Urinary bladder (tissue), 4 donors: ENCODE measurements around the gene DGCR2. TPM values are rescaled to one million over a fixed set of nuclear protein-coding genes. Genes with fewer than 3 reads are reported as not detected.
"Not testable (repeated sequence)": the region's sequence is repeated elsewhere in the genome, so short reads cannot be mapped to it uniquely, and the experiment has no call there.

Source experiments
- DNase-seq: peaks from one replicate; pipeline ENCODE4 v3.0.0-alpha.2; 2015; ENCODE audit errors: extremely low spot score
- H3K27ac ChIP-seq: one replicate; pipeline ENCODE4 v1.5.1; 2013; ENCODE audit warnings: low read depth, mild to moderate bottlenecking, moderate library complexity
- H3K36me3 ChIP-seq: one replicate; pipeline ENCODE4 v1.6.1; 2013; ENCODE audit warnings: mild to moderate bottlenecking, moderate library complexity; ENCODE audit not compliant: insufficient read depth
- H3K4me1 ChIP-seq: one replicate; pipeline ENCODE4 v1.6.1; 2013; ENCODE audit warnings: mild to moderate bottlenecking, moderate library complexity; ENCODE audit not compliant: insufficient read depth
- H3K4me3 ChIP-seq: one replicate; pipeline ENCODE4 v1.5.1; 2013; ENCODE audit warnings: low read depth, low read length
- WGBS: extraction: QIAGEN DNeasy Blood & Tissue Kit; methylation state at CpG from one replicate; pipeline ENCODE4 v1.1.7; 2013; 5-methylcytosine and 5-hydroxymethylcytosine counted together
- polyA plus RNA-seq: library from polyadenylated mRNA; stranded (reverse); fragments of 200-250 nt; gene quantifications from one replicate; pipeline ENCODE4 v1.2.3, GENCODE V29; 2013
- total RNA-seq: library from RNA; depleted of rRNA; stranded (reverse); fragments of >200 nt; gene quantifications from one replicate; pipeline ENCODE4 v1.2.3, GENCODE V29; 2014
- donor health status: healthy with polysubstance abuse.
- donor health status: healthy.

Gene DGCR2
- total and polyA plus RNA-seq, 2 donors: 41.4 to 61.0 TPM

DNA sequence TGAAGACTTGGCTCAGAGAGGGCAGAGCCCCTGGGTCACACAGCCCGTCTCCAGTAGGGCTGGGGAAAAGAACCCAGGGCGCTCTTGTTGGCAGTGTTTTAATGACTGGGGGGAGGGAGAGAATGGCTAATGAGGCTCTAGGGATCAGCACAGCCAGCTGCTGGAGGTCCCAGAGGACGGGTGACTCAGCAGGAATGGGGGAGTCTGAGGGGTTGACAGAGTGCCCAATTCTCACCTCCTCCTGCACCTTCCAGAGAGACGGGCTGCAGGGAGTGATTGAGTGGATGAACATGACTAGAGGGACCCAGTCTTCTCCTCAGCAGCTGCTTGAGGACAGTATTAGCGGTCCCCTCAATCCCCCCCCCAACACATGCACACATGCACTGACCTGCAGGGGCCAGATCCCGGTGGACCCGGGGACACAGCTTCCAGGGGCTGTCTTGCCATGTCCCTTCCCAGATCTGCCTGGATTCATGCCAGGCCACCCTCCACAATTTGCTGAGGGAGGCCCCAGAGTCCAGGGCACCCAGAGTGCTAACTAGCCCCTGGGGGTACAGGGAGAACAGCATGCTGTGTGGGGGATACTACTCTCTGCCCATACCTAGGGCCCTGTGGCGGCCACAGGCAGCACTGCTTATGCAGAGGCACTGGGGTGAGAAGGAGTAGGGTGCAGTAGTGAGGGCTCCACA, 94.7 kb downstream of the DGCR2 start:
- H3K4me1 ChIP-seq, H3K36me3 ChIP-seq, DNase-seq, H3K4me3 ChIP-seq, H3K27ac ChIP-seq: not testable (repeated sequence)
- WGBS: 53% methylated on average over 8 of the region's 8 CpGs

DNA sequence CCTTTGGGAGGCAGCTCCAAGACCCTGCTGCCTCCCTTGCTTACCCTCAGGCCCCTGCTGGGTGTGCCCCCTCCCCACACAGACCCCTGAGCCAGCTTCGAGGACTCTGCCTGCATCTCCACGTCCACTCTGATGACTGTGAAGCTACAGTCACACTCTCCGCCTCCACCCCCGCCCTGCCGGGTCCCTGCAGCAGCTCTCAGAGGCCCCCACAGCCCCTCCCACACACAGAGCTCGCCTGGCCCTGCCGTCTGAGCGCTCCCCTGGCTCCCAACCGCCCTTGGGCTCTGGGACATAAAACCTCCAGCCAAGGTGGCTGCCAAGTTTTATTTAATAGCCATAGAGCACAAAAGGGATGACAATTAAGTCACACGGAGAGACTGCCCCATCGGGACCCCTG, 96.1 kb downstream of the DGCR2 start:
- not testable (repeated sequence) for H3K36me3 ChIP-seq, H3K4me1 ChIP-seq, H3K27ac ChIP-seq, H3K4me3 ChIP-seq, DNase-seq
- WGBS: 25% methylated on average over 4 of the region's 11 CpGs

DNA sequence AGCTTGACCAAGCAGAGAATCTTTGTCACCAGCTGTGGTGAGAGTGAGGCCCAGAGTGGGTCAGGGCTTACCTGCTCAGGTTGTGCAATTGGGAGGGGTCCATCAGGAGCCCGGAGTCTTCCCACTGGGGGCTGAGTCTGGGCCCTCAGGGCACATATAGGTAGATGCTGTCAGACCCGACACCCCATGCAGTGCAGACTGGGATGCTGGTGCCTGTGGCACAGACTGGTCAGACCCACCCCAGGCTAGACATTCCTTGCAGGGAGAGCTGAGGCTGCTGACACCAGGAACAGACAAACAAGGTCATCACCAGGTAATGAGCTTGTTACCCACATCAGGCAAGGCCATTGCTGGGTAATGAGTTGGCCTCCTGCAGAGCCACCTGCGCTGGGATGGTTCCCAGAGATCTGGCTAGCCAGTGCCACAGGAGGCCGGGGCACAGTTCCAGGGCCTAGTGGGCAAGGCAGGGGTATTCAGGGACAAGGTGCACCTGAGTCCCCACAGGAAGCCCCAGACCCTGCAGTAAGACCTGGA, 97.2 kb downstream of the DGCR2 start:
- H3K4me1 ChIP-seq, H3K36me3 ChIP-seq, H3K27ac ChIP-seq, DNase-seq, H3K4me3 ChIP-seq: not testable (repeated sequence)
- WGBS: 92% methylated on average over 4 of the region's 4 CpGs

DNA sequence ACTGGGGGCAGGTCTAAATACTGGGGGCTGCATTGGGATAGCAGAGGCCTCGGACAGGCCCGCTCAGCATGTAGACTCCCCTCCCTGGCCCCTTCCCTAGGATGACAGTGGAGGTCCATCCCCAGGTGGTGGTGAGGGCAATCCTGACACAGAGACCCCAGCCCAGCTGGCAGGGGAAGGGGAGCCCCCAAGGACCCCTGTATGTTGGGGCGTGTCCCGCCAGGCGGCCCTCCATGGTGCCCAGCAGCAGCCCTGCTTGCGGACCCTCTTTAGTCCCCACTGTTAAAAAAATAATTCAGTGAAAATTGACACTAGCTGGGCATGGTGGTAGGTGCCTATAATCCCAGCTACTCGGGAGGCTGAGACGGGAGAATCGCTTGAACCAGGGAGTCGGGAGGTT, 98.3 kb downstream of the DGCR2 start:
- H3K27ac ChIP-seq, H3K4me1 ChIP-seq, H3K4me3 ChIP-seq, DNase-seq, H3K36me3 ChIP-seq: not testable (repeated sequence)
- WGBS: 78% methylated on average over 9 of the region's 10 CpGs

DNA sequence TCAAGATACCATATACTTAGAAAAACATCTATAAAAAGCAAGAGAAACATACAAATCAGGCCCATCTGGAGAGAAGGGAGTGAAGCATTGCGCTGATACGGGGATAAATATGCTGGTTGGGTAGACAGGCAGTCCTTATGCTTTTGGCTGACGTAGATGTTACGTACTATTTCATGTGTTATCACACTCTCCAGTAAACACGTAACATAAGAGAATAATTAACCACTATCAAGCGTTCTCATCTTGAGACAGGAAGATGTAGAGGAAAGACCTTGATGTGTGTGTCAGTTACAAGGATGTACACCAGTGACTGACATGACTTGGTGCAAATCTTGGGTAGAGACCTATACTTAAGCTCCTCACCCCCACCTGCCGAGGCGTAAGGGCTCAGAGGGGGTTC, 99.5 kb downstream of the DGCR2 start:
- DNase-seq: no peak
- no peak overlapping the region for H3K4me3 ChIP-seq
- H3K36me3 ChIP-seq: no peaks in the 10 kb centered on the region
- 58% methylated on average over 8 of the region's 8 CpGs for WGBS
- no peak overlapping the region for H3K27ac ChIP-seq
- no peaks in the 10 kb centered on the region for H3K4me1 ChIP-seq

DNA sequence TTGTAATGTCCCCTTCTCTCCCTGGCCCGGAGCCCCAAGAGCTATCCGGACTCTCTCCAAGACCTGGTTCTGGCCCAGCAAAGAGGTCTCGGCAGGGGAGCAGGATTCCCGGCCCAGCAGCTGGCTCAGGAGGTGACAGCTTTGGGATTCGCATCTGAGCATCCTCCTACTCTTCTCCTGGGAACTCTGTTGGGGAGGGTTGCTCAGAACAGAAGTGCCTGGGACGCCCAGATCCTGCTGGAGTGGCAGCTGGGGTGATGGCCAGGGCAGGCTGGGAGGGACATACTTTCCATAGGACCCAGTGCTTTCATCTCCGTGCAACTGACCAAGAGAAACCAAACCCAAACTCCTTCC, 102.6 kb downstream of the DGCR2 start:
- DNase-seq: no peak
- Histone ChIP-seq H3K4me3 (no peak overlapping the region), H3K36me3 (no peaks in the 10 kb centered on the region), H3K4me1 (no peaks in the 10 kb centered on the region), H3K27ac (no peak overlapping the region)
- 60% methylated on average over 7 of the region's 7 CpGs for WGBS

DNA sequence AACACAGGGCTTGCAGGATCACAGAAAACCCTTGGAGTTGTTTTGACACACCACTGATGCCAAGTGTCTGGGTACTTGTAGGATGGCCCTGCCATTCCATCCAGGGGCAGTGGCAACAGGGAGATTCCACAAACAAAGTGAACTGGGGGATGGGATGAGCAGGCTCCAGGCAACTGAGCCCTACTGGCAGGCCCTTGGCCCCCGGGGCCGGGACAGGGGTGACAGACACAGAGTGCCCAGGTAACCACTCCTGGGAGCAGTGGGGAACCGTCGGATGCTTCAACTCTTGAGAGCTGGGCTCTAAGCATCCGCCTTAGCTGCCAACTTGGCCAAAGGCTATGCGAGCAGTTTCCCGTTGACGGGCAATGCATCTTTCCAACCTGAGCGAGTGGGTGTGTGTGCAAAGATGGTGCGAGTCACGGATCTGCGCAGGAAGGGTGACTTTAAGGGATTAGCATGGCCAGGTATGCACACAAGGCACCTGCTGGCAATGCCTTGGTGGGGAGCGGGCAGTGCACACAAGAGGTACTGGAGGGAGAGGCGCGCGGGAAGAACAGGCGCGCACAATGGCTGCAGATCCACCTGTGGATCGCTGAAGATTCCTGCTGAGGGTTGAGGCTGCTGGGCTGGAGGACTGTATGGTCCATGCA, 103.1 kb downstream of the DGCR2 start:
- no peak overlapping the region for H3K27ac ChIP-seq
- WGBS: 93% methylated on average over 19 of the region's 19 CpGs
- no peaks in the 10 kb centered on the region for H3K36me3 ChIP-seq

DNA sequence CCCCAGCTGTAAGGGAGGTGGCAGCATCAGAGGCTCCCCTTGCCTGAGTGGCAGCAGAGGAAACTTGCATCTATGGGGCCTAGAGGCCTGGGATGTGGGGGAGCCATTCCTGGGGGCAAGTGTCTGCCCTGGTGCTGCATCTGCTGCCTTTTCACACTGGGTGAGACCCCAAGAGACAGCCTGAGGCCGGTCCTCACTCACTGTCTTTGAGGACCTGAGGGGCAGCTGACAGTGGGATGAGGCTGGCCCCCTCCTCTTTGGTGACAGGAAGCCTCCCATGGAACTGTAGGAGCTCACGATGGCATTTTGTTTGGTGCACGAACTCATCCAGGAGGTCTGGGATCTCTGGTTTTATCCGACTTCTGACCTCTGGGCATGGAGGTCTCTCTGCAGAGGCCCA, 104.0 kb downstream of the DGCR2 start:
- Histone ChIP-seq H3K4me3 (no peak overlapping the region), H3K36me3 (no peaks in the 10 kb centered on the region), H3K27ac (no peak overlapping the region), H3K4me1 (no peaks in the 10 kb centered on the region)
- DNase-seq: no peak
- 84% methylated on average over 4 of the region's 4 CpGs for WGBS

More for the DNA sequence above, 103.1 kb downstream of the DGCR2 start:
- DNase-seq: no peak
- no peaks in the 10 kb centered on the region for H3K4me1 ChIP-seq
- H3K4me3 ChIP-seq: no peak overlapping the region

DNA sequence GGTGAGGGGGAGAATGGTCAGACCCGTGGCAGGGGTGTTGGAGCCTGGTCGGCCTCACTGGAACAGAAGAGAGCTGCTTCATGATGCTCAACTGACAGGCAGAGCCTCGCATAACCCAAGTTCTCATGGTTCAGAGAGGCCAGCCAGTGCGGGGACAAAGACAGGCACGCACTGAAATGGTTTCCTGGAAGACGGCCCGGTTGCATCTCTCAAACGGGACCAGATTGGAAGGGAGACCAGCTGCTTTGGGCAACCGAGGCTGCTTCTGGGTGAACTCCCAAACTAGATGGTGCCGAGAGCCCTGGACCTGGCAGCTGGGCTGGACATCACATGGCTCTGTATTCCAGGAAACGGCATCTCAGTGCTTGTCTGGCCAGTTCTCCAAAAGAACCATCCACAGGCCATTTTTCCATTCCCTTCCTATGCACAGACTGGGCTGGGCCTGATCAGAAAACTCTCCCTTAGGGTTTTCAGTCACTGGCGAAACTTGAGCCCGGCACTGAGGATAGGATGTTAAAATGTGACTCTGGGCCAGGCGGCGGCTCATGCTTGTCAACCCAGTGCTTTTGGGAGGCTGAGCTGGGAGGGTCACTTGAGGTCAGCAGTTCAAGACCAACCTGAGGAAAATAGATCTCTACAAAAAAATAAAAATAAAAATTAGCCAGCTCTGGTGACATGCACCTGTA, 106.0 kb downstream of the DGCR2 start:
- Histone ChIP-seq H3K27ac (no peak overlapping the region), H3K4me3 (no peak overlapping the region), H3K4me1 (no peaks in the 10 kb centered on the region), H3K36me3 (no peaks in the 10 kb centered on the region)
- DNase-seq: no peak
- 79% methylated on average over 15 of the region's 15 CpGs for WGBS

DNA sequence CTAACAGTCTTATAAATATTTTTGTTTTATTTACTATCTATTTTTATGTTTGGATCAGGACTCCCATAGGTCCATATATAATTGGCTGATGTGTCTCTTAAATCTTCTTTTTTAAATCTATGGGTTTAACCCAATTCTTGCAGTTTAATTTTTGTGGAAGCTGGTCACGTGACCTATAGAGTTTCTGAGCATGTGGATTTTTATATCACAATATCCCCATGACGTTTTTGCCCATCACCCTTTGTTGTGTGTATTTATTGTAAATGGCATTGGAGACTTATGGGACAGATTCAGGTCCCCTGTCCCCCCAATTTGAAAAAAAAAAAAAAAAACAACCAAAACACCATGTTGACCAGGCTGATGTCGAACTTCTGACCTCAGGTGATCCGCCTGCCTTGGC, 107.3 kb downstream of the DGCR2 start:
- Histone ChIP-seq H3K36me3 (no peaks in the 10 kb centered on the region), H3K4me3 (no peak overlapping the region), H3K27ac (no peak overlapping the region), H3K4me1 (no peaks in the 10 kb centered on the region)
- DNase-seq: no peak
- 78% methylated on average over 4 of the region's 4 CpGs for WGBS

DNA sequence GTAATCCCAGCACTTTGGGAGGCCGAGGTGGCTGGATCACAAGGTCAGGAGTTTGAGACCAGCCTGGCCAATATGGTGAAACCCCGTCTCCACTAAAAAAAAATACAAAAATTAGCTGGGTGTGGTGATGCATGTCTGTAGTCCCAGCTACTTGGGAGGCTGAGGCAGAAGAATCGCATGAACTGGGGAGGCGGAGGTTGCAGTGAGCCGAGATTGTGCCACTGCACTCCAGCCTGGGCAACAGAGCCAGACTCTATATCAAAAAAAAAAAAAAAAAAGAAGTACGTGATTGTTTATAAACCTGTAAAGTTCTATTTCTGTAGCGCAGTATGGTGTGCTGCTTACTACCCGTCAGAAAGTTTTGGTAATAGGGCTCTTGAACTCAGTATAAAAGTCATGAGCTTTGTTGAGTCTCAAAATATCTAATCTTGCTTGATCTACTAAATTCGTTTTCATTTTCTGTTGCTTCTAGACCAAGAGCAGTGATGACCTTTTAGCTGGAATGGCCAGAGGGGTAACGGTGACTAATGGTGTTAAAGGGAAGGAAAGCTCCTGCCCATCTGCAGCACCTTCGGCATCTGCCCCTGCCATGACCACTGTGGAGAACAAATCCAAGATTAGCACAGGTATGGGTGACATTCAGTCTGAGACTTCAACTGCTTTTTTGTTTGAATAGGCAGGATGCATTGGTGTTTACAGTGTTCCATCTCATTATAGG, 108.2 kb downstream of the DGCR2 start:
- H3K36me3 ChIP-seq, DNase-seq, H3K4me1 ChIP-seq, H3K27ac ChIP-seq, H3K4me3 ChIP-seq: not testable (repeated sequence)
- WGBS: 77% methylated on average over 11 of the region's 11 CpGs

DNA sequence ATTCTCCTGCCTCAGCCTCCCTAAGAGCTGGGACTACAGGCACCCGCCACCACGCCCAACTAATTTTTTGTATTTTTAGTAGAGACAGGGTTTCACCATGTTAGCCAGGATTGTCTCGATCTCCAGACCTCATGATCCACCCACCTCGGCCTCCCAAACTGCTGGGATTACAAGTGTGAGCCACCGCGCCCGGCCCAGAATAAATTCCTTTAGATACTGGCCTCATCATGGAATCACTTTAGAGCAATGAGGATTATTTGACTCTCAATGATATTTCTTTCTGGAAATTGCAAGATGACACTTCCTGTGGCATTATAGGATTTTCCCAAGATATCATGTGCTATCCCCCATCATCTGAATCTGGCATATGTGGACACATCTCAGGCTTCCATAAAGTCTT, 108.8 kb downstream of the DGCR2 start:
- H3K27ac ChIP-seq, H3K36me3 ChIP-seq, H3K4me1 ChIP-seq, DNase-seq, H3K4me3 ChIP-seq: not testable (repeated sequence)
- WGBS: 92% methylated on average over 7 of the region's 7 CpGs

DNA sequence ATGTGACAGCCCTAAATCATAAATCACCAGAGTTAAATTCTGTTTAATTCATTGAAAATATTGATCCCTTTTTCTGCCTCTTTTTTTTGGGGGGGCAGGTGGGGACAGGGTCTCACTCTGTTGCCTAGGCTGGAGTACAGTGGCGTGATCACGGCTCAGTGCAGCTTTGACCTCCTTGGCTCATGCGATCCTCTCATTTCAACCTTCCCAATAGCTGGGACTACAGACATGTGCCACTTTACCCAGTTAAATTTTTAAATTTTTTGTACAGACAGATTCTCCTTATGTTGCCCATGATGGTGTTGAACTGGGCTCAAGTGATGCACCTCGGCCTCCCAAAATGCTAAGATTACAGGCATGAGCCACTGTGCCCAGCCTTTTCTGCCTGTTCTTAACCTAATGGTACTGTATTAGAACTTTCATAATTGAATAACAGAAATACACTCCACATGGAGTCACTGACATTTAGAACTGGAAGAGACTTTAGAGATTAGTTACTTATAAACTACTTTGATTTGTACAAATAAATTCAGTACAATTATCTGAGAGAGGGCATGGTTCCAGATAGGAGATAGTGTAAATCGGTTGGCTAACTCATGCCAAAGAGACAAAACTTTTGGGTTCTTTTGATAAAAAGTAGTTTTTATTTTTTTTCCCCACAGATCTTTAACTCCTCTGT, 109.8 kb downstream of the DGCR2 start:
- Histone ChIP-seq H3K36me3 (no peaks in the 10 kb centered on the region), H3K27ac (no peak overlapping the region), H3K4me3 (no peak overlapping the region), H3K4me1 (no peaks in the 10 kb centered on the region)
- 65% methylated on average over 5 of the region's 5 CpGs for WGBS
- DNase-seq: no peak
